ENCODE results near the gene CYSRT1. TPM values are rescaled to one million over a fixed set of nuclear protein-coding genes. Genes with fewer than 3 reads are reported as not detected.

The CYSRT1 gene
- total and polyA plus RNA-seq, 10 donors = 0.36 to 0.94 (median 0.64) TPM; not detected in 5

DNA sequence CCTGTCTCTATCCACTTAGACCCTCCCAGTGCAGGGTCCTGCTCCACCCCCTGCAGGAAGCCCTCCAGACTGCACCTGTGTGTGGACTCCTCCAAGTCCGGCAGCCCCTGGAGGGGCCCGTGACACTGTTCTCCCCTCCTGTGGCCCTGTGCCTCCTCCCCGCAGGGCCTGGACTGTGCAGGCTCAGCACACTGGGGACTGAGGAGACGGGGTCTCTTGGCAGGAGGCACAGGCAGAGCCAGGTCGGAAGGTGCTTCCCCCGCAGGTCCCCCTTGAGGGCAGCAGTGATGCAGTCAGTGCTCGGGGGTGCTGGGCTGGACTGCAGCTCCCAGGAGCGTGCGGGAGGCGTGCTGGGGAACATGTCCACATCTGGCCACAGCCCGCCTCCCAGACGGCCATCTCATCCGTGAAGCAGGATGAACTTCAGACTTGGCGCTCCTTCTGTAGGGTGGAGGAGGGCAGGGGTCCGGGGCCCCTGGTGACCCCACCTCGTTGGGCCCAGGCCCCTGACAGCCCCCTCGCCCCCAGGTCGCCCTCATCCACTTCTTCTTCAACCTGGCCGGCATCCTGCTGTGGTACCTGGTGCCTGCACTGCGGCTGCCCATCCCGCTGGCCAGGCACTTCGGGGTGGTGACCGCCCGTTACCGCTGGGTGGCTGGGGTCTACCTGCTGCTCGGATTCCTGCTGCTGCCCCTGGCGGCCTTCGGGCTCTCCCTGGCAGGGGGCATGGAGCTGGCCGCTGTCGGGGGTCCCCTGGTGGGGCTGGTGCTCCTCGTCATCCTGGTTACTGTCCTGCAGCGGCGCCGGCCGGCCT is 10.7 kb downstream of the CYSRT1 start:
- 64 to 76% (median 71%) methylated on average over 17 to 35 of the region's 35 CpGs for WGBS, 5 donors
- intact Hi-C loops (cut with DNase I; ENCODE audit: low total_unique reads) = no loop called here
- no peaks in the 10 kb centered on the region for H3K9me3 ChIP-seq
- peak overlapping the region in 1 of 8 donors; percentile 55 for H3K4me3 ChIP-seq
- no peak for DNase-seq
- no peak for TF ChIP-seq POLR2A (IDR thresholded peaks at IDR 0.05)
- TF ChIP-seq POLR2AphosphoS5 (IDR thresholded peaks at IDR 0.05) = peak in 1 of 3 donors; percentile 20
- no peak for TF ChIP-seq CTCF (IDR thresholded peaks at IDR 0.05 in 8 of 11, conservative IDR thresholded peaks at IDR 0.05 in 3 of 11)
- peaks cover 18 to 67% (median 56%) of the 10 kb centered on the region in 6 donors for H3K4me1 ChIP-seq
- no peaks in the 10 kb centered on the region for H3K36me3 ChIP-seq
- peaks cover 0 to 54% (median 23%) of the 10 kb centered on the region in 7 donors for H3K27me3 ChIP-seq (replicated peaks in 1 of 7)
- no peak overlapping the region for H3K27ac ChIP-seq

GRCh38 chr9:137236238-137236935 is 11.4 kb downstream of the CYSRT1 start:
- H3K4me3 ChIP-seq = peak overlapping the region in 4 of 8 donors; percentile 7 to 55 (median 17)

DNA sequence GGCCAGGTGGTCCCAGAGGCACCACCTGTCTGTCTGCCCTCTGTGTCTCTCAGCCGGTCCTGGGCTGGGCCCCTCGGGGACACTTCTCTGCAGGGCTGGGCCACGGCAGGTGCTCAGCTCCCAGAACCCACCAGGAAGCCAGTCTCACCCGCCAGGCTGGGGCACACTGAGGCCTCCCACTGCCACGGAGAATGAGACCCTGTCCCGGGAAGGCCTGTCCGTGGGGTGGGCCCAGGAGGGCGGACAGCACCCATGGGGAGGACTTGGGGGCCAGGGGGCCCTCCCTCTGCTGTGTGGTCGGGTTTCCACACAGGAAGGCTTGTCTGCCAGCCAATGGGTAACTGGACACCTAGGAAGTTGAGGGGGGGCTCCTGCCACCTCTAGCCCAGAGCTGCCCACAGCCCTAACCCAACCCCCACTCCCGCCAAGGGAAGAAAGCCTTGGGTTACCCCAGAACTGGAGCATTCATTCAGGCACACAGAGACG is 12.0 kb downstream of the CYSRT1 start:
- Histone ChIP-seq H3K27me3 (replicated peaks in 1 of 7) (peaks cover 0 to 40% (median 20%) of the 10 kb centered on the region in 7 donors), H3K4me1 (peaks cover 20 to 71% (median 59%) of the 10 kb centered on the region in 6 donors), H3K9me3 (no peaks in the 10 kb centered on the region), H3K4me3 (peak overlapping the region in 4 of 8 donors; percentile 7 to 55 (median 17)), H3K36me3 (peaks cover 0 to 3% (median under 1%) of the 10 kb centered on the region in 6 donors), H3K27ac (peak overlapping the region in 3 of 8 donors; percentile 49 to 75 (median 58))
- 24 to 40% (median 37%) methylated on average over 2 to 11 of the region's 11 CpGs for WGBS, 5 donors
- no peak for DNase-seq
- intact Hi-C loops (cut with DNase I; ENCODE audit: low total_unique reads) = no loop called here
- TF ChIP-seq POLR2AphosphoS5 (IDR thresholded peaks at IDR 0.05) (no peak), POLR2A (IDR thresholded peaks at IDR 0.05) (no peak), CTCF (IDR thresholded peaks at IDR 0.05 in 8 of 11, conservative IDR thresholded peaks at IDR 0.05 in 3 of 11) (no peak)

More at GRCh38 chr9:137236238-137236935, 11.4 kb downstream of the CYSRT1 start:
- intact Hi-C loops (cut with DNase I; ENCODE audit: low total_unique reads) = no loop called here
- Histone ChIP-seq H3K4me1 (peaks cover 18 to 67% (median 56%) of the 10 kb centered on the region in 6 donors), H3K36me3 (no peaks in the 10 kb centered on the region), H3K27me3 (replicated peaks in 1 of 7) (peaks cover 0 to 46% (median 23%) of the 10 kb centered on the region in 7 donors), H3K9me3 (no peaks in the 10 kb centered on the region), H3K27ac (peak overlapping the region in 3 of 8 donors; percentile 49 to 75 (median 58))
- DNase-seq = peak; percentile 97
- TF ChIP-seq CTCF (IDR thresholded peaks at IDR 0.05 in 8 of 11, conservative IDR thresholded peaks at IDR 0.05 in 3 of 11) (peak; percentile 98 to 100 (median 100)), POLR2A (IDR thresholded peaks at IDR 0.05) (no peak), POLR2AphosphoS5 (IDR thresholded peaks at IDR 0.05) (peak; percentile 48 to 80 (median 67))
- 8 to 13% (median 9%) methylated on average over 10 to 31 of the region's 31 CpGs for WGBS, 5 donors

Data from spleen (tissue), 11 donors.